GM21737 (cell line): ENCODE data around the gene SFXN2.
"Not testable (repeated sequence)": the region's sequence is repeated elsewhere in the genome, so short reads cannot be mapped to it uniquely, and the experiment has no call there.

Experiments
- ATAC-seq: cut with Tn5 transposase; IDR thresholded peaks from one replicate; pipeline ENCODE4 v1.9.1; 2021; ENCODE audit warnings: mild to moderate bottlenecking, moderate library complexity; ENCODE audit not compliant: unreplicated experiment

SFXN2 gene

DNA sequence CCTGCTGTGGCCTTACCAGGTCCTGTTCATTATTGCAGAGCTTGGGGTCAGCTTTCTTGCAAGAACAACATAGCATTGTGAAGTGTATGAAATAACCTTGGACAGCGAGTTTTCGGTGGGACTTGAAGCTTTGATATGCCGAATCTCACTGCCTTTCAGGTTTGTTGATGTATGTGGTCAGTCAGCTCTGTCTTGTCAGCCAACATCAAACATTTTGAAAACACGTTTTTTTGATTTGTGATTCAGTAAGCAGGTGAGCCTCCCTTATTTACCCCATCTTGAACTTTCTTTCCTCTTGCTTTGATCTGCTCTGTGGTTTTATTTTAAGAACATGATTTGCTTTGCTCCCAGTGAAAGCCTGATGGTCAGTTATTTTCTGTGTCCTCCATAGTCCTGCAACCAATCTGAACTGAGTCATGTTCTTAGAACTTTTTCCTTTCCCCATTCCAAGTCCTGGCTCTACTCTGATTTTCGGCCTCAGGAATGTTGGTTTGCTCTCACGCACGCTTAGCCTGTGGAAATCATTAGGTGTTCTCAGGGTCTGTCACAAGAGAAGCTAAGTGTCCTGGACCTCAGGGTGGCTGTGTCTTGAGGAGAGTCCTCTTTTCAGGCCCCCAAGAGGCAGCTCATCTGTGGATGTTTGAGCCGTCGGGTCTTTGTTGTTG lies 38.0 kb downstream of the SFXN2 start:
- no peak for ATAC-seq

DNA sequence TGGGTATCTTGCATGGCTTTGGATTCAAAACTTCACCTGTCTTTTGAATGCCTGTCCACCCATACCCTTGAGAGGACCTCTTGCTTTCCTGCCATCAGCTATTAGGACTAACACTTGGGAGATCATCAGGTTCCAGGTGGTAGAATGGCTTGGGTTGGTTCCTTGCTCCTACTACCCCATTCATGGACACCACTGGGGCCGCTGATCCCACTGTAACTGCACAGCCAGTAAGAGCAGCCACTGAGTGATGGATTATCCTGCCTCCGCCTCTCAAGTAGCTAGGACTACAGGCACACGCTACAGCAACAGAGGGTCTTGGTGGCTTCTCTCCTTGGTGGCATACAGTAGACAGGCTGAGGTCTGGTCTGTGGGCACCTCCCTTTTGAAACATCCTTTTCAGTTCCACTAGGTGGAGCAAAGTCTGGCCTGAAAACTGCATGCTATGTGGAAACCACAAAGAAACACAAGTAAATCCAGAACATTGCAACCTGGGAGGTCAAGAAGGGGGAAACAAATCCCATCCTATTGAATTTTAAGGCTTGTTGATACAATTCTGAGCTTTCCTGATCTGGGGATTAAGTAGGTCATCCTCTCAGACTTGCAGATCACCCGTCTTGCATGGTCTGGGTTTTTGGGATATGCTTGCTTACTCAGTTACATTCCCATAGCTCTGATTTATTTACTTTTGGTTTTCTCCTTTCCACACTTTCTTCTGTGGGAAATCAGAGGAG lies 38.7 kb downstream of the SFXN2 start:
- ATAC-seq: no peak

DNA sequence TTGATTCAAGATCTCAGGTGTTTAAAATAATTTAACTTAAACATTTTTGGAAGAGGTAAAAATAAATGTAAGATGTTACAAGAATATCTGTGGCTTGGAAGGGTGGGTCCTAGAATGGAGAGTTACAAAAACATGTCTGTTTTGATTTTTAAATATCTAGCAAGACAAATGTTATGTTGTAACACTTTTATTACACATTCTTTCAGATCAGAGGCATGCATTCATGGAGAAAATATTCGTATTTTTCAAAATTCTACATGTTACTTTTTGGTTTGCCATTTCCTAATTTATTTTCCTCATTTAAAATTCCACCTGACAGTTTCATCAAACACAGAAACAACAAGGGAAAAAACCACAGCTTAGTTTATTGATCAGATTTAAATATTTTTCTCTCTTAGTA lies 39.3 kb downstream of the SFXN2 start:
- no peak for ATAC-seq

DNA sequence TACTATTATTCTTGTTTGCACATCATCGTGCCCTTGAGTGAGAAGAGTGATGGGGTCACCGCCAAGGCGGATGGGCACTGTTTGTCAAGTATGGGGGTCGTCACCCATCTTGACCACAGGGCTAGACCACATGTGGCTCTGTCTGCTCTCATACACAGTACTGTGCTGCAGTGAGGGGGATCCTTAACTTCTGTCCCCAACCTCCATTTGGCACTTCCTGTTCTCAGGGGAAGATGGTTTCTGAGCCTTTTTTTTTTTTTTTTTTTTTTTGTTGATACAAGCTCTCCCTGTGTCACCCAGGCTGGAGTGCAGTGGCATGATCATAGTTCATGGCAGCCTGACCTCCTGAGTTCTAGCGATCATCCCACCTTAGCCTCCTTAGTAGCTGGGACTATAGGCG lies 42.9 kb downstream of the SFXN2 start:
- no peak for ATAC-seq

DNA sequence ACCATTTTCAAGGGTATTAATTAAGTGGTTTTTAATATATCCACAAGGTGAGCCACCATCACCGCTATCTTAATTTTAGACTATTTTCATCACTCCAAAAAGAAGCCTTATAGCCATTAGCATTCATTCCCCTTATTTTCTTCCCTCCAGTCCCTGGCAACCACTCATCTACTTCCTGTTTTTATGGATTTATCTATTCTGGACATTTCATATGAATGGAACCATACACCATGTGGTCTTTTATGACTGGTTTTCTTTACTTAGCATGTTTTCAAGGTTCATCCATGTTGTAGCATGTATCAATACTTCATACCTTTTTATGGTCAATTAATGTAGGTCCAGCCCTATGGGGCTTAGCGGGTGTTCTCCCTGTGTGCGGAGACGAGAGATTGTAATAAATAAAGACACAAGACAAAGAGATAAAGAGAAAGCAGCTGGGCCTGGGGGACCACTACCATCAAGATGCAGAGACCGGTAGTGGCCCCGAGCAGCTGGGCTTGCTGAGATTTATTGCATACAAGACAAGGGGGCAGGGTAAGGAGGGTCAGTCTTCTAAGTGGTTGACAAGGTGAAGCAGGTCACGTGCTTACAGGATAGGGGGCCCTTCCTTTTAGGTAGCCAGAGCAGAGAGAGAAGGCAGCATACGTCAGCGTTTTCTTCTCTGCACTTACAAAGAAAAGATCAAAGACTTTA lies 44.0 kb downstream of the SFXN2 start:
- ATAC-seq: no peak

DNA sequence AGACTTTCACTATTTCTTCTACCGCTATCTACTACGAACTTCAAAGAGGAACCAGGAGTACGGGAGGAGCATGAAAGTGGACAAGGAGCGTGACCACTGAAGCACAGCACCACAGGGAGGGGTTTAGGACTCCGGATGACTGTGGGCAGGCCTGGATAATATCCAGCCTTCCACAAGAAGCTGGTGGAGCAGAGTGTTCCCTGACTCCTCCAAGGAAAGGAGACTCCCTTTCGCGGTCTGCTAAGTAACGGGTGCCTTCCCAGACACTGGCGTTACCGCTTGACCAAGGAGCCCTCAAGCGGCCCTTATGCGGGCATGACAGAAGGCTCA lies 44.5 kb downstream of the SFXN2 start:
- ATAC-seq: not testable (repeated sequence)

DNA sequence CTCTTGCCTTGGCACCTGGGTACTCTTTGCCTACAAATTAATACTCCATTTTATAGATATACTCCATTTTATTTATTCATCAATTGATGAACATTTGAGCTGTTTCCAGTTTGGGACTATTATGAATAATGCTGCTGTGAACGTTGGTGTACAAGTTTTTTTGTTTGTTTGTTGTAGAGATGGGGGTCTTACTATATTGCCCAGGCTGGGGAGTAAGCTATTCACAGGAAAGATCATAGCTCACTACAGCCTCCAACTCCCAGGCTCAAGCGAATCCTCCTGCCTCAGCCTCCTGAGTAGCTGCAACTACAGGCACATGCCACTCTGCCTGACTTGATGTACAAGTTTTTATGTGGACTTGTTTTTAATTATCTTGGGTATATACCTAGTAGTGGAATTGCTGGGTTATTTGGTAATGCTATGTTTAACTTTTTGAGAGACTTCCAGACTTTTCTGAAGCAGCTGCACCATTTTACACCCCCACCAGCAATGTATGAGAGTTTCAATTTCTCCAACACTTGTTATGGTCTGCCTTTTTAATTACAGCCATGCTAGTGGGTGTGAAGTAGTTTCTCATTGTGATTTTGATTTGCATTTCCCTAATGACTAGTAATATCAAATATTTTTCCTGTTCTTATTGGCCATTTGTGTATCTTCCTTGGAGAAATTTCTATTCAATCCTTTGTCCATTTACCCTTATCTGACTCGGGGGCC lies 45.2 kb downstream of the SFXN2 start:
- no peak for ATAC-seq

DNA sequence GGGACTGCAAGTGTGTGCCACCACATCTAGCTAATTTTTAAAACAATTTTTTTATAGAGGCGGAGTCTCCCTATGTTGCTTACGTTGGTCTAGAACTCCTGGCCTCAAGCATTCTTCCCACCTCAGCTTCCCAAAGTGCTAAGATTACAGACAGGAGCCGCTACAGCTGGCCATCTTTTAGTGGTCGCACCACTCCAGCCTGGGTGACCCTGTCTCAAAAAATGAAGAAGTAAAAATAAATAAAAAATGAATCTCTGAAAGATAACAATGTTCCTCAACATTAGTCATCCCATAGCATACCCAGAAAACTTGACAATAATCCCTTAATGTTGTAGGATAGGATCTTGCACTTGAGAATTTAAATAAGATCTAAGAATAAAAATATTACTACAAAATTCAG lies 47.5 kb downstream of the SFXN2 start:
- ATAC-seq: no peak

DNA sequence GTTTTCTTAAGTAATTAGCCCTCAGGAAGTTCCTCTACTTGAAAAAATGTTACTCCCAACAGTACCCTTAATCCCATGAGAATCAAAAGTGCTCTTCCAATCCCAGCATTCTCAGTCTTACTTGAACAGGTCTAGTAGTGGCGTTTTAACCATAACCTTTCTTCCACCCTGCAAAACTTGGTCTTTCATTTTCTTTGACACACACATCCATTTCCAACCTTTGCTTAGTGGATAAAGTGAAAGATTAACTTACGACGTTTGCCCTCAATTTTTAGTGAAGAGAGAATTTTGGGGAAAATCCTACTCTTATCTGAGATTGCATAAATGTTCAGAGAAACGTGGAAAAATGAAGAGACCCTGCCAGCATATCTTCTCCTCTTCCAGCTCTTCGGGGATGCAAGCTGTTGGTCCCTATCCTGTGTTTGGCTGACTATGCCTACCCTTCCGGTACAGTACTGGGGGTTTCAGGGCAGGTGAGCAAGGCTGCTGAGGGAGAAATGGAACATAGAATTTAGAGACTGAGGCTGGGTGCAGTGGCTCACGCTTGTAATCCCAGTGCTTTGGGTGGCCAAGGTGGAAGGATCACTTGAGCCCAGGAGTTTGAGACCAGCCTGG lies 48.1 kb downstream of the SFXN2 start:
- no peak for ATAC-seq

DNA sequence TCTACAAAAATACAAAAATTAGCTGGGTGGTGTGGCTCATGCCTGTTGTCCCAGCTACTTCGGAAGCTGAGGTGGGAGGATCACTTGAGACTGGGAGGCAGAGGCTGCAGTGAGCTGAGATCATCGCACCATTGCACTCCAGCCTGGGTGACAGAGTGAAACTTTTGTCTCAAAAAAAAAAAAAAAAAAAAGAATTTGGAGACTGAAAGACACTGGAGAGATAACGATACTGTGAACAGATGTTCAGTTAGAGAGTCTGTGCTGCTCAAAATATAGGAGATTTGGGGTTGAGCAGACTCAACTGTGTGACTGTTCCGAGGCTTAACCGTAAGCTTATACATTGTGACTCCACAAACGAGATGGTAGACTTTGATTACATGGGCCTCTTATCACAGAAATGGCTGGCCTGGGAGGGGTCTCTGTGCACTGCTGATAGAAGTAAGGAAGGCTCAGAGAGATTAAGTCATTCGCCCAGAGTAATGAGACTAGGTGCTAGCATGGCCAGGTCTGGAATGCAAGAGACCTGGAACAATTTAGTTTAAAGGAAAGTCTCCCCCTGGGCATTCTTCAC lies 48.7 kb downstream of the SFXN2 start:
- no peak for ATAC-seq

DNA sequence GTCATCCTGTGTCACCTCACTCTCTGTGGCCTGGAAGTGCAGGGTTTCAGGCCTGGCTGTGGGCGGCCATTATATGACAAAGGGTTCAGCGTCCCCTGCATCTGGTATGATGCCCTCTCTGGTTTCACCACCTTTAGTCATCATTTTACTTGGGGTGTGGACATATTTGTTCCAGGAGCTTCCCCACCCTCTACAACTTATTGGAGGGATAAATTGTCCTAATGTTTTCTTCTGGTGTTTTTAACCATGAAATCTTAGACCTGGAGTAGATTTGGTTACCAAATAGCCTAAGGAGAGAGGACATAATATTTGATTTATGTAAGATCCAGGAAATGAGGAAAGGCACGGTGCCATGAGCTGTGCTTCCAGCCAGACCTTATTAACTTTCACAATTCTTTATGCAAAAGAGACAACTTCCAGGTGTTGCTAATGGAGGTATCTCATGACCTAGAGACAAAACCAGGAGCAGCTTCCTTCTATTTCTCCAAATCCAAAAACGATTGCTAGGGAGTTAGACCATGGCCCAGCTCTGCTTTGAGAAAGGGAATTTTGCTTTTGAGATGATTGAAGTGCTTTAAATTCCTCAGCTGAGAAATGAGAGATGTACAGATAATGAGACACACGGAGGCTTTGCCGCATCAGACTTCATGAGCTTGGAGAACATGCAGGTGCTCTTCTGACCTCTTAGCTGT lies 50.2 kb downstream of the SFXN2 start:
- ATAC-seq: no peak

DNA sequence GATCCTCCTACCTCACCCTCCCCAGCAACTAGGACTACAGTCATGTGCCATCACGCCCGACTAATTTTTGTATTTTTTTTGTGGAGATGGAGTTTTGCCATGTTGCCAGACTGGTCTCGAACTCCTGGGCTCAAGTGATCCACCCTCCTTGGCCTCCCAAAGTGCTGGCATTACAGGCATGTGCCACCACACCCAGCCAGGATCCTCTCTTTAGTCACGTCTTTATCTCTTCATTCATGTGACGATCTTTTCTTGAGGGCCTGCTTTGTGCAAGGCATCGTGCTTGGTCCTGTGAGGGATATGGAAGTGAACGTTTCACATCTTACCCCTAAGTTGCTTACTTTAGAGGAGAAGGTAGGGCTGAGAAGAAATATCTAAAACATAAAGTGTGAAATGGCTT lies 50.9 kb downstream of the SFXN2 start:
- ATAC-seq: no peak

DNA sequence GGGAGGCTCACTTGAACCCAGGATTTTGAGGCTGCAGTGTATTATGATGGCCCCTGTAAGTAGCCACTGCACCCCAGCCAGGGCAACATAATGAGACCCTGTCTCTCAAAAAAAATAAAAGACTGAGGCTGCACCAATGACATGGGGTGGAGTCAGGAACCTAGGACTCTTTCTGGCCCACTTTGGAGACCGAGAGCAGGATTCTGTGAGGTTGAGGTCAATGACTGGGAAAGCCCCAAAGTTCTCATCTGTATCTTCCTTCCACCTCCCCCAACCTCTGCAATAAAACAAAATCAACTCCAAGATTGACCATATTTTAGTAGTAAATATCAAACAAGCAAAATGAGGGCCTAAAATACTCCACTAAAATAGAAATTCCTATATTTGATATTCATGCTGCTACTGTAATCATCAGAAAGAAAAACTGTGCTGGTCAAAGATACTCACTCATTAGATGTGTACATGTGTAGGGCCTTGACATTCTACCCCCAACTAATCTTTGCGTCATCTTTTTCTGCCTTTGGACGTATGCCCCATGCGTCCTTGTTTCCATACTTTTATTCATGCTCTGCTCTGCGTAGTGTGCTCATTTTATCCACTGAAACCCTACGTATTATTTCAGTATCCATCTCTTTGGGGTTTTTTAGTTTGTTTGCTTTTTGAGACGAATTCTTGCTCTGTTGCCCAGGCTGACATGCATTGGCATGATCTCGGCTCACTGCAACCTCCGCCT lies 53.2 kb downstream of the SFXN2 start:
- ATAC-seq: no peak

DNA sequence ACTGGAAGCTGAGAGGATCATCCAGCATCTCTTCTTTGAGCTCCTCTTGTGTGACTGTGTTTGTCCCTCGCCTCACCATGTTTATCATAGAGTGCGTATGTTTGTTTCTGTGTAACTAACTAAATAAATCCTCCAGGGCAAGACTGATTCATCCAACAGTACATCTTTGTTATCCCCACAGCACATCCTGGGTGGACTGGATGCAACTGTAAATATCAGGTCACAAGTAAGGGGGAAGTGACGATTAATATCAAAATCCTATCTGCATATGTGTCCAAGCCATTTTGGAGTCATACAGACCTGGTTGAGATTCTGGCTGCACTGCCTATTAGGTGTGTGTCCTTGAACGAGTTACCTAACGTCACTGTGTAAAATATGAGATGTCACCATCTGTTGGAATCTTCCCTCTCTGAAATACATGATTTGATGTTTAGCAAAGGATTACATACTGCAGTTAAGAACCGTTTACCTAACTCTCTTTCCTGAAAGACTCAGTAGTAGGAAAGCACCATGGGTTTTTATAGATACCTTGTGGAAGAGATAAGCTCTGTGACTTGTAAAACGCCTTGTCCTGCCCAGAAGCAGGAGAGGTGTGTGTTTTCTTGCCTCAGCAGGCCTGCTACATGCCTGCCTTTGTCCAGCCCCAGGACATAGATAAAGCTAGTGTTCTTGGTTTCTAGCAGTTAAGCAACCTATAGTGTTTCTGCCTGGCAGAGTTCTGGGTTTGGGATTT lies 55.1 kb downstream of the SFXN2 start:
- no peak for ATAC-seq

DNA sequence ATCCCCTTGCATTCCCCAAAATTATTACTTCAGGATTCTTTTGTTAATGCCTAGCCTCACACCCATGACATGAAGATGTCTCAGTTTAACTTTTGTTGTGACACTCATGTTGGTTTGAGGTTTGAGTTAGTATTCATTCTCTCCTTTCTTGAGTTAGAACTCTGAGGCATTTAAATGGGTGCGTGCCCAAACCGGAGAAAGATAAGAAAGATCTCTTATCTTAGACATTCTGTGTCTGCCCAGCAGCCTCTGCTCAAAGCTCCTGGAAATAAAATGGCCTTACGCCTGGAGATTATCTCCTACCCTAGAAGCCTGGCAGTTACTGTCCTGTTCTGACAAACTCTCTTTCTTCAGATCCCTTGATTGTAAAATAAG lies 55.7 kb downstream of the SFXN2 start:
- no peak for ATAC-seq

DNA sequence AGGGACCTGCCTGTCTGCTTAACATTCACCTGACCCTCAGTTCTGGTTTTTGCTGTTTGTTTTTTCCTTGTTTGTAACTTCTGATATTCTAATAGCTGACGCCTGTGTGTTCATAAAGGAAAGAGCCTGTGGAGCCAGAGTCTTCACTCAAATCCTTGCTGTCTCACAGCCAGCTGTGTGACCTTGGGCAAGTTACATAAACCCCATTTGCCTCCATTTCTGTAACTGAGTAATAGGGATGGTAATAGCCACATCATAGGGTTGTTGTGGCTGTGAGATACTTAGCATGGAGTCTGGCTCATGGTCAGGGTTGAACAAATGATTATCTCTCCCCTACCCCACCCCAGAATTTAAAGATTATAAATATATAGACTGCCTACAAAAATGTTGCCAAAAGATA lies 56.4 kb downstream of the SFXN2 start:
- ATAC-seq: no peak

DNA sequence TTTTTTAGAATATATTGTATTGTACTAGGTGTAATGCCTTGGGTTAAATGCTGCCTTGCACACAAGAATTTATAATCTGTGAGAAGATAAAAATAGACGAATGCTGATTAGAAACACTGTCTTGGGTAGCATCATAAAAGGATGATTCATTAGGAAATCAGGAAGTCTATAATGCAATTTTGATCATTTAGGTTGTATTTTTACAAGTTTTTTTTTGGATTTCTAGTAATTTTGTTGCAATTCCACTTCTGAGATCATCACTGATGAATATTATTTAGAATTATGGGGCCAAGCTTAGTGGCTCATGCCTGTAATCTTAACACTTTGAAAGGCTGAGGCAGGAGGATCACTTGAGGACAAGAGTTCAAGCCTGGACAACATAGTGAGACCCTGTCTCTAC lies 58.9 kb downstream of the SFXN2 start:
- no peak for ATAC-seq

DNA sequence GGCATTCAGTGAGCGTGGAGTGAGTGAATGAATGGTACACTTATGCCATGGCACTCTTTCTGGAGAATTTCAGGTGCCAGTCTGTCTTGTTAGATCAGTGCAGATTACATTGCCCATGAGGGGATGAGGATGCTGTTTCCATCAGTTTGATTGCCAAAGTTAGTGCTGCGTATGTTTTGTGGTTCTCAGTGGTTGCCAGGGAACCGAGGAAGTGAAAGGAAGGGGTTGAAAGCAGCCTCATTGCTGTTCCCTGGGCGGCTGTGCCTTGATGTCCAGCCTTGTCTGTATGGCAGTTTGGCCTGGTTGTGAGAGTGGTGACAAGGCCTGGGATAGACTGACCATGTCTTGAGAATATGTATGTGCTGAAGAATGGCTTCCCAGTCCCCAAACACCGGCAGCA lies 59.5 kb downstream of the SFXN2 start:
- ATAC-seq: no peak
